Activated CD4-positive, alpha-beta T cell treated with anti-CD3 and anti-CD28 coated beads, Interleukin-10, Interleukin-2, amounts not matched to agents 100 ng/mL and 50 ng/mL, durations not matched to agents 16 hours and 8 hours (primary cell): ENCODE measurements around the gene LMLN.
"Not testable (repeated sequence)": the region's sequence is repeated elsewhere in the genome, so short reads cannot be mapped to it uniquely, and the experiment has no call there.

Experiments used
- DNase-seq: peaks from one replicate; pipeline ENCODE4 v3.0.0-alpha.2; 2020

Gene LMLN

DNA sequence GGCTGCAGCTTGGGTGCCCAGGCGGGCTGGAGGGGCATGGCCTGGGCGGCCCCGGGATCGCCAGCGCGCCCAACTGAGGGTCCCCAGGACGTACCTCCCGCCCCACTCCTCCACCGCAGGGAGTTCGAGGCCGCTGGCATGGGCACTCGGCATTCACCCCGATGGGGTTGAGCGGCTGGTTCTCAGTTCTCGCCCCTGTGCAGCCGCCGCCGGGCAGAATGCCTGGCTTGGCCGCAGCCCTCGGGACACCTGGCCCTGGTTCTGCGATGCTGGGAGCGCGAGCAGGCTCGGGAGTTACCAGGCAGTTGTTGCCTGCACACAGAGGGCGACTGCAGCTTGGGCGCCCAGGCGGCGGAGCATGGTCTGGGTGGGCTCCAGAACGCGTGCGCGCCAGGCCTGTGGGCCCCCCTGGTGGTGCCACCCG lies 121.4 kb downstream of the LMLN start:
- DNase-seq: no peak

DNA sequence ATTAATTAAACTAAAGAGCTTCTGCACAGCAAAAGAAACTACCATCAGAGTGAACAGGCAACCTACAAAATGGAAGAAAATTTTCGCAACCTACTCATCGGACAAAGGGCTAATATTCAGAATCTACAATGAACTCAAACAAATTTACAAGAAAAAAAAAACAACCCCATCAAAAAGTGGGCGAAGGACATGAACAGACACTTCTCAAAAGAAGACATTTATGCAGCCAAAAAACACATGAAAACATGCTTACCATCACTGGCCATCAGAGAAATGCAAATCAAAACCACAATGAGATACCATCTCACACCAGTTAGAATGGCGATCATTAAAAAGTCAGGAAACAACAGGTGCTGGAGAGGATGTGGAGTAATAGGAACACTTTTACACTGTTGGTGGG lies 122.2 kb downstream of the LMLN start:
- not testable (repeated sequence) for DNase-seq

DNA sequence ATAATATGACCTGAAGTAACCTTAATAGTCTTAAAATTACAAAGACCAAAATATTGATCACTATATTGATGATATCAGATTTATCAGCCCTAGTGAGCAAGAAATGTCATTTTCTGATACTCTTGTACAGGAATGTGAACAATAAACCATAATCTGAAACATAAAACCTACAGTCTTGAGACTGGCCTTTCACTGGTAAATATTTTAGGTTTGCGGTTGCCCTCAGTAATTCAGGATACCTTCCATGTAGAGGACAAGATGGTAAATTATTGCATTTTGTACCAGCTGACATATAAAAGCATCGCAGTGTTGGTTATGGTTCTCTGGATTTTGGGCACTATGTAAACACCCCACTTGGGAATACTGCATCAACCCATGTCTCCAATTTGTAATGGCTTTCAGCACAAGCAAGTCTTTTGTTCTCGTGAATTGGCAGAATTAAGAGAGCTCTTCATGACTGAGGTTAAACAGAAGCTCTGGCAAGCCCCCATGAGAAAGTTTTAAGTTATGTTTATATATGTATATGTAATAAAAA lies 128.5 kb downstream of the LMLN start:
- no peak for DNase-seq

DNA sequence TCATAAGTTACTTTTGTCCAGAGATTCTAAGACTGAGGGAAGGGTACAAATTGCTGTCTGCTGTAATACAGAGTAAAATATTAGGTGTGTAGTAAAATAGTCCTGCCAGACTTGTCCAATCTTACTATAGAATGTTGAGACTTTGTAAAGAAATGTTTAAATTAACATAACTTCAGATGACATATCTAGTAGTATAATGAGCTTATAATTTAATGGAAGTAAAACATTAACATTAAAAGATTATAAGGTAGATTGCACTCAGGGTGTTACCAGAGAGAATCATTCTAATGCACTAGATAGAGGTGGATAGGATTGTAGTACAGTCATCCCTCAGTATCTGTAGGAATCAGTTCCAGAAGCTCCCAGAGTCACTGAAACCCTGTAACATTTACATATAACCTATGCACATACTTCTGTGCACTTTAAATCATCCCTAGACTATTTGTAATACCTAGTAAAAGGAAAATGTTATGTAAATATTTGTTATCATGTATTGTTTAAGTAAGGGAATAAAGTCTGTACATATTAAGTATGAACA lies 130.8 kb downstream of the LMLN start:
- no peak for DNase-seq

DNA sequence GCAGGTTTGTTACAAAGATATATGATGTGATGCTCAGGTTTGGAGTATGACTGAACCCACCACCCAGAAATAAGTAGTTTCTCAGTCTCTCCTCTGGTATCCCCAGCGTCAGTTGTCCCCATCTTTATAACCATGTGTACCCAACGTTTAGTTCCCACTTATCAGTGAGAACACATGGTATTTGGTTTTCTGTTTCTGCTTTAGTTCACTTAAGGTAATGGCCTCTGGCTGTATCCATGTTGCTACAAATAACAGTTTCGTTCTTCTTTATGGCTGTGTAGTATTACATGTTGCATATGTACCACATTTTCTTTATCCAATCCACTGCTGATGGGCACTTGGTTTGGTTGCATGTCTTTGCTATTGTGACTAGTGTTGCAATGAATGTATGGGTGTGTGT lies 132.3 kb downstream of the LMLN start:
- no peak for DNase-seq

DNA sequence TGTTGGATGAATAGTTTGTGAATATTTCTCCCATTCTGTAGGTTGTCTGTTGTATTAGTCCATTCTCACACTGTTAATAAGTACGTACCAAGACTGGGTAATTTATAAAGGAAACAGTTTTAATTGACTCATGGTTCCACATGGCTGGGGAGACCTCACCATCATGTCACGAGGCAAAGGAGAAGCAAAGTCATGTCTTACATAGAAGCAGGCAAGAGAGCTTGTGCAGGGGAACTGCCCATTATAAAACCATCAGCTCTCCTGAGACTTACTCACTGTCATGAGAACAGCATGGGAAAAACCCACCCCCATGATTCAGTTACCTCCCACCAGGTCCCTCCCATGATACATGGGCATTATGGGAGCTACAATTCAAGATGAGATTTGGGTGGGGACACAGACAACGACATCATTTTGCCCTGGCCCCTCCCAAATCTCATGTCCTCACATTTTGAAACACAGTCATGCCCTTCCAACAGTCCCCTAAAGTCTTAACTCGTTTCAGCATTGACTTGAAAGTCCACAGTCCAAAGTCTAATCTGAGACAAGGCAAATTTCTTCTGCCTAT lies 133.2 kb downstream of the LMLN start:
- DNase-seq: no peak
